ENCODE results near the gene JHY. TPM values are rescaled to one million over a fixed set of nuclear protein-coding genes. Genes with fewer than 3 reads are reported as not detected.

The JHY gene
- 10 to 100 TPM; 11.7 to 13.1 (median 11.8) TPM for total RNA-seq

DNA sequence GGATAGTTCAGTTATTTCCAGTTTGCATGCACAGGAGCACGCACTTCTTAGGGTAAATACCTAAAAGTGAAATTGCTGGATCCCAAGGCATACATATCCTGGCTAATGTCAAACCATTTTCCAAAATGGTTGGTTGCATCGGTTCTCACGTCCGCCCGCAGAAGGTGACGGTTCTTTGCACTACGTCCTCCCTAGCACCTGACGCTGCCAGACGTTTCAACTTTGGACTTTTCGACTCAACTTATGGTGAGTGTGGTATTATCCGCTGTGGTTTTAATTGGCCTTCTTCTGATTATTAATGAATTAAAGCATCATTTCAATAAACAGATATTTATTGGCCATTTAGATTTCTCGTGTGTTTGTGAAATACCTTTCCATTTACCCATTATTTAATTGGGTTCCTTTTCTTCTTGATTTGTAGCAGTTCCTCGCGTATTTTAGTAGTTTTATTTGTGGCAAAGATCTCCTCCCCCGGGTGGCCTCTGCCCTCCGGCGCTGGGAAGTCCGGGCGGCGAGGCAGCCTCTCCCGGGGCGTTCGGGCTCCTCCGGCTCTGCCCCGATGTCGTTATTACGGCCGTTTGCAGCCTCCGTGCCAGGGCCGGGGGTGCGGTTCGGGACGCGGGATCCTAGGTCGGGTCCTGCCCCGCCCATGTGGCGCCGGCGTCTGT, at the start of gene JHY:
Gene JHY, plus strand, starts transcription at position 571 of the 668 bp plus-strand sequence. CDS start 3,091 bp downstream, outside the sequence.
- peak in 1 of 2 donors; percentile 67 for DNase-seq (ENCODE audit: low spot score in 2 of 2)
- no peaks in the 10 kb centered on the region for H3K9me3 ChIP-seq
- H3K27ac ChIP-seq, result peak within 1 kb of the TSS; percentile 93 to 99
- TF ChIP-seq POLR2AphosphoS5 (IDR thresholded peaks at IDR 0.05), result no peak
- H3K36me3 ChIP-seq, result no peaks in the 10 kb centered on the region
- intact Hi-C loops (cut with DNase I; ENCODE audit: low total_unique reads), result no loop called here
- no peaks in the 10 kb centered on the region for H3K4me1 ChIP-seq
- H3K4me3 ChIP-seq, result peak within 1 kb of the TSS; percentile 67 to 93 (median 77)
- H3K27me3 ChIP-seq, result no peaks in the 10 kb centered on the region

DNA sequence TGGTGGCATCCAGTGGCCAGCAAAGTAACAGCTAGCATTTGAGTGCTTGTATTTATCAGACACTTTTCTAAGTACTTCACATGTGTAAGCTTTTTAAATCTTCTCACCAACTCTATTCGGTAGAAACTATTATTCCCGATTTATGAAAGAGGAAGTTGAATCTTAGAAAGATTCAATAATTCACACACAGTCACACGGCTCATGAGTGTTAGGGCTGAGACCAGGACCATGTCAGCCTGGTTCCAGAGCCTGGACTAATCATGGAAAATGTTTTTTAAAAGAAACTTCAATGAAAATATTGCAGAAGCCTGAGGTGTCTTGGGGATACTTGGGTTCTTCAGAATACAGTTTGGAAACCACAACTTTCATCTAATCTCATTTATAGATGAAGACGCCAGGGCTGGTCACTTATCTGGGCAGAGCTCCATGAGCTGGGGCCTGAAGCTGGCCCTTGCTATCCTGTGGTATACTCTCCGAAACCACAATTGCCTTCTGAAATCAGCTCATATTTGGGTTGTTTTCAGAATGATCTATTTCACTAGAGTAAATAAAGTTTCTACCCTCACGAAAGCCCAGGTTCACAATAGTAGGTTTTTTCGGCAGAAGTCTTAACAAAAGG, 48.6 kb upstream of the JHY start:
- DNase-seq (ENCODE audit: low spot score in 2 of 2), result no peak
- Histone ChIP-seq H3K4me3 (no peak overlapping the region), H3K9me3 (no peaks in the 10 kb centered on the region), H3K27me3 (no peaks in the 10 kb centered on the region), H3K4me1 (no peaks in the 10 kb centered on the region), H3K27ac (no peak overlapping the region), H3K36me3 (no peaks in the 10 kb centered on the region)
- no peak for TF ChIP-seq POLR2A (IDR thresholded peaks at IDR 0.05)
- TF ChIP-seq POLR2AphosphoS5 (IDR thresholded peaks at IDR 0.05), result no peak
- no peak for TF ChIP-seq CTCF (IDR thresholded peaks at IDR 0.05)
- intact Hi-C loops (cut with DNase I; ENCODE audit: low total_unique reads), result no loop called here

DNA sequence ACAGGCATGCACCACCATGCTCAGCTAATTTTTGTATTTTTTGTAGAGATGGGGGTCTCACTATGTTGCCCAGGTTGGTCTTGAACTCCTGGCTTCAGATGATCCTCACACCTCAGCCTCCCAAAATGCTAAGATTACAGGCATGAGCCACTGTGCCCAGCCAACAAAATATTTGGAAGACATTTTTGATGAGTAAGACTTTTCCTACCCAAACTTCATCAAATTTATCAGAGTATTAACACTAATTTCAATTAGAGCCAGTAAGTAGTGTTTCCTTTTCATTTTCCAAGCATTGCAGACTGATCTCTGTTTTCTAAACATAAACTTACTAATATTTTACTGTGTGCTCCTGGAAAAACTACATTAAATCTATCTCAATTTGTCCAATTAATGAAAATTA, 45.6 kb upstream of the JHY start:
- DNase-seq (ENCODE audit: low spot score in 2 of 2), result no peak
- Histone ChIP-seq H3K9me3 (no peaks in the 10 kb centered on the region), H3K27ac (no peak overlapping the region), H3K4me1 (no peaks in the 10 kb centered on the region), H3K4me3 (no peak overlapping the region), H3K27me3 (no peaks in the 10 kb centered on the region), H3K36me3 (no peaks in the 10 kb centered on the region)
- intact Hi-C loops (cut with DNase I; ENCODE audit: low total_unique reads), result no loop called here
- TF ChIP-seq POLR2AphosphoS5 (IDR thresholded peaks at IDR 0.05) (no peak), POLR2A (IDR thresholded peaks at IDR 0.05) (no peak), CTCF (IDR thresholded peaks at IDR 0.05) (no peak)

DNA sequence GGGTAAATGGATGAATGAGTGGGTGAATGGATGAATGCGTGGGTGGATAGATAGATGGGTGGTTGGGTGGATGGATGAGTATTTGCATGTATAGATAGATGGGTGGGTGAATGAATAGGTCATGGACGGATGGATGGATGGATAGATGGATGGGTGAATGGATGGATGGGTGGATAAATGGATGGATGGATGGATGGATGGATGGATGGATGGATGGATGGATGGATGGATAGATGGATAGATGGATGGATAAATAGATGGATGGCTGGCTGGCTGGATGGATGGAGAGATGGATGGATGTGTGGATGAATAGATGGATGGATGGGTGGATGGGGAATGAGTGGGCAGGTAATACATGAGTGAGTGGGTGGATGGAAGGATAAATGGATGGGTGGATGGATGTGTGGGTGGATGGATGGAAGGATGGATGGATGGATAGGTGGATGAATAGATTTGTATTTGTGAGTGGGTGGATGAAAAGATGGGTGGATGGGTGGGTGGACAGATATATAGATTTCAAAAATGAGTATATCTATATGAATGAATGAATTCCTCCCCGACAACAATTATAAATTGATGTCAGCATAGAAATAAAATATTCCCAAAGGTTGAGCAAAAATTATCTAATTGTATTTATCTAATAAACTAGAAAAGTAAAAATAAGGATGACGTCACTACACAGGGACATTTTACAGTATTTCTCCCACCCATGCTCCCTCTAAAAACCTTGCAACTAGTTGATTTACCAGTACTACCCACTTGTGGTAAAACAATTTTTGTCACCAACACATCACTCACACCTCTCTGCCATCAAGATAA, 44.8 kb upstream of the JHY start:
- H3K9me3 ChIP-seq, result no peaks in the 10 kb centered on the region
- H3K4me1 ChIP-seq, result no peaks in the 10 kb centered on the region
- H3K4me3 ChIP-seq, result no peak overlapping the region
- DNase-seq (ENCODE audit: low spot score in 2 of 2), result no peak
- no peak overlapping the region for H3K27ac ChIP-seq
- intact Hi-C loops (cut with DNase I; ENCODE audit: low total_unique reads), result no loop called here
- no peak for TF ChIP-seq CTCF (IDR thresholded peaks at IDR 0.05)
- TF ChIP-seq POLR2A (IDR thresholded peaks at IDR 0.05), result no peak
- TF ChIP-seq POLR2AphosphoS5 (IDR thresholded peaks at IDR 0.05), result no peak
- H3K27me3 ChIP-seq, result no peaks in the 10 kb centered on the region
- H3K36me3 ChIP-seq, result no peaks in the 10 kb centered on the region

DNA sequence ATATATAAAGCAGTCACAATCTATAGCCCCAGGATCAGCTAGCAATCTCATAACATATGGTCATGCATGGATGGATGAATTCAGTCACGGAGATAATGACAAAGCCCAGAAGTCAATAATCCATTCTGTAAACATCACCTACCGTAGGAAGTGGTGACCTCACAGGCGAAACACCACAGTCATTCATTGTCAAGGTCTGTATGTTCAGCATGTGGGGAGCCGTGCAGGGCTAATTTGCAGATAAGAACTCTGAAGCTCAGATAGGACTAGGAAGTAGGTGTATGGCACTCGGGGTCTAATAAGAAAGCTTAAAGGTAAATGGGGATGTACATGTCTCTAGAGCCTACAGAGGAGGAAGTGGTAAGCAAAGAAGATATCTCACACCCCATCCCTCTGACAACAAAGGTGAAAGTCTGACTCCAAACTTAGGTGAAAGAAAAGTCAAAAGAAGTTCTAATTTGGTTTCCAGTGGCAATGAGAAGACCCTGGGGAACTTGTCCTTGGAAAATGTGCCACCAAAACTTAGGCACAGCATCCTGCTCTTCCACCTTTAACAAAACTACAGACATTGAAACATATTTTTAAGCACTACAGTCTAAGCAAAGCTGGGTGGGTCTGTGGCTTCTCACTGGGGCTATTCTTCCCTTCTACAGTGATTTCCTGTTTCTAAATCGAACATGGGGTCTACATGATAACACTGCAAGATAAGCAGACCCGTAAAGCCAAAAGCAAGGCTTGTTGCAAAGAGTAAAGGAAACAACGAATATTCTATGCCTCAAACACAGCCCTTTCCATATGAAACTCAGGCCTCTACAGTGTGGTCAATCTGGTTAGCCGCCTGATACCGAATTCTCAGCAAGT, 39.0 kb upstream of the JHY start:
- intact Hi-C loops (cut with DNase I; ENCODE audit: low total_unique reads), result no loop called here
- Histone ChIP-seq H3K36me3 (no peaks in the 10 kb centered on the region), H3K4me3 (no peak overlapping the region), H3K9me3 (no peaks in the 10 kb centered on the region), H3K27ac (no peak overlapping the region), H3K4me1 (no peaks in the 10 kb centered on the region), H3K27me3 (no peaks in the 10 kb centered on the region)
- no peak for TF ChIP-seq POLR2A (IDR thresholded peaks at IDR 0.05)
- TF ChIP-seq POLR2AphosphoS5 (IDR thresholded peaks at IDR 0.05), result no peak
- no peak for TF ChIP-seq CTCF (IDR thresholded peaks at IDR 0.05)
- no peak for DNase-seq (ENCODE audit: low spot score in 2 of 2)

All from breast epithelium (tissue), 4 donors.